Measurements from ENCODE around the gene SEC16A. TPM values are rescaled to one million over a fixed set of nuclear protein-coding genes. Genes with fewer than 3 reads are reported as not detected.

The SEC16A gene
- total RNA-seq, 1 donor from 2014 or later, result 20.8 TPM

DNA sequence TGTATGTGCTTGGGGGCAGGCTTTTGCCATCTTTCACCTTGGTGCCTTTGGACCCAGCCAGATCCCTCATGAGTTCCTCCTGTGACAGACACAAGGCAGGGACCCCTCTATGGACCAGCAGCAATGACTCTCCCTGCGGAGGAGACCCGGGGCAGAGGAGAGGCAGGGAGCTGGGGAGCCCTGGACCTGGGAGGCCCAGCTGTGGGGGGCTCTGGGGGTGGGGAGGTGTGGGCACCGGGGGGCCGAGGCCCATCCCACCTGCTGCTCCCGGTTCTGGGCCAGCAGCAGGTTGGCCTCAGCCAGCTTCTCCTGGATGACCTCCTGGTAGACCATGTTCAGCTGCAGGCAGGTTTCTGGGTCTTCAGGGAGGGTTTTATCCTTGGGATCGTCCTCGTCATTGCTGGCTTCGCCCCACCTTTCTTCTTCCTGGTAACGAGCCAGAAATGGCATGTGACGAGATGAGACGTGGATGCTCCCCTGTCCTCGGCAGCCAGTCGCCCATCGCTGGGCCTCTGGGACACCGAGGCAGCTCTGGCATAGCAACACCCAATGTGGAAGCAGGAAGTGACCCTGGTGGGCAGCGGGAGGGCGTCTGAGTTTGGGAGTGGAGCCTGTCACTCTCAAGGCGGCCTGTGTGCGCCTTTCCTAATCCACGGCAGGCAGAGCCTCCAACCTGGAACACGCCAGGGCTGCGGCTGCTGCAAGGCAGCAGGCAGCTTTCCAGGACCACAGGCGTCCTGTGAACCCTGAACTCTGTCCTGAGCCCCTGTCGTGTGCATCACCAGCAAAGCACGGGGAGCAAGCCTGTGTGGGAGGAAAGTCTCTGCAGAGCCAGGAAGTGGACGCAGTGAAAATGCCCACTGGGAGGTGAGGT is 87.3 kb downstream of the SEC16A start:
- no peak for DNase-seq

DNA sequence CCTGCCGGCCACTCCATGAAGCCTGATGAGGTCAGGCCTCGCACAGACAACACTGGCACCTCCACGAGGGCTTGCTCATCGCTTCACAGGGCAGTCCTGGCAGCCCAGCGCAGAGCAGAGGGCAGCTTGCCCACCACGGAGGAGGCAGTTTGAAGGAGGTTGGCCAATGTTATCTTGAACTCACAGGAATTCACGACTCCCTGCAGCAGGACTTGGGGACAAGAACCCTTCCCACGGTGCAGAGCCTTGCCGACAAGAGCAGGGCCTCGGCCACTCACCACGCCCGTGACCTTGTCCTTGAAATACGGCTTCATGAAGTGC is 87.9 kb downstream of the SEC16A start:
- DNase-seq, result no peak

DNA sequence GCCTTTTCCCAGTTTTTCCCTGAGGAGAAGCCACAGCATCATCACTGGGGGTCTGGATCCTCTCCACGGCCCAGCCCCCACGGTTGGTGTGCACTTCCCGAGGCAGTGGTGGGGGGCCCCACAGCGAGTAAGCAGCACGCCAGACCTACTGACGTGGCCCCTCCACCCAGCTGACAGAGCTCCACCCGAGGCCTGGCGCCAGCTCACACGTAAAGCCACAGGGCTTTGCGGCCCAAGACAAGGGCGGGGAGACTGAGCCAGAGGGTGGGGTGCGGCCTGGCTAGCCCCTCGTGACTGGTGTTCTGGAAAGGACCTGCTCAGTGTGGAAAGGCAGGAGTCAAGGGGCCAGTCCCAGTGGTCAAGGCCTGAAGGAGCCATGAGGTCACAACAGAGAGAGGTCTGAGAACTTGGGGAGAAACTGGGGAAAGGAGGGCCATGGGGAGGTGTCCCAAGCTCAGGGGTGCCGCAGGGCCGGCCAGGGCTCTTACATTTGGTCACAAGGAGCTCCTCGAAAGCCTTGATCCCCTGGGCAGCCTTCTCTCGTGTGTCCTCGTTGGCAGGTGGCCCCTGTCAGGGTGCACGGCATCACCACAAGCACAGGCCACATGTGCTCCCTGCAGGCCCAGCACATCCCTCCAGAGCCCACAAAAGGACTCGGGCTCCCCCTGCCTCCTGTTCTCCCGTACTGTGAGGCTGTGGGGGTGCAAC is 88.4 kb downstream of the SEC16A start:
- DNase-seq, result no peak

DNA sequence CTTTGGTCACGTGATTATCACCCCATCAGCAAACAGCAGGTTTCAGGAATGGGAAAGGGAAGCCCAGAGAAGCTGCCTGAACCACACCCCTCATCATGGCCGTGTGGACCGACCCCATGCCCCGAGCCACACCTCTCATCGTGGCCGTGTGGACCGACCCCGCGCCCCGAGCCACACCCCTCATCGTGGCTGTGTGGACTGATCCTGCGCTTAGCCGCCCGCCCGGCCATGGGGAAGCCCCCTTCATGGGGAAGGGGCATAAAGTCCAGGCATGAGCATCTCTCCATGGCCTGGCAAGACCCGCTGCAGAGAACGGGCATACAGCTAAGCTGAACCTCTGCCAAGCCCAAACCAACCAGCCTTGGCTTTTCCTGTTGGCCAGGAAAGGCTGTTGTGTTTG is 89.3 kb downstream of the SEC16A start:
- no peak for DNase-seq

DNA sequence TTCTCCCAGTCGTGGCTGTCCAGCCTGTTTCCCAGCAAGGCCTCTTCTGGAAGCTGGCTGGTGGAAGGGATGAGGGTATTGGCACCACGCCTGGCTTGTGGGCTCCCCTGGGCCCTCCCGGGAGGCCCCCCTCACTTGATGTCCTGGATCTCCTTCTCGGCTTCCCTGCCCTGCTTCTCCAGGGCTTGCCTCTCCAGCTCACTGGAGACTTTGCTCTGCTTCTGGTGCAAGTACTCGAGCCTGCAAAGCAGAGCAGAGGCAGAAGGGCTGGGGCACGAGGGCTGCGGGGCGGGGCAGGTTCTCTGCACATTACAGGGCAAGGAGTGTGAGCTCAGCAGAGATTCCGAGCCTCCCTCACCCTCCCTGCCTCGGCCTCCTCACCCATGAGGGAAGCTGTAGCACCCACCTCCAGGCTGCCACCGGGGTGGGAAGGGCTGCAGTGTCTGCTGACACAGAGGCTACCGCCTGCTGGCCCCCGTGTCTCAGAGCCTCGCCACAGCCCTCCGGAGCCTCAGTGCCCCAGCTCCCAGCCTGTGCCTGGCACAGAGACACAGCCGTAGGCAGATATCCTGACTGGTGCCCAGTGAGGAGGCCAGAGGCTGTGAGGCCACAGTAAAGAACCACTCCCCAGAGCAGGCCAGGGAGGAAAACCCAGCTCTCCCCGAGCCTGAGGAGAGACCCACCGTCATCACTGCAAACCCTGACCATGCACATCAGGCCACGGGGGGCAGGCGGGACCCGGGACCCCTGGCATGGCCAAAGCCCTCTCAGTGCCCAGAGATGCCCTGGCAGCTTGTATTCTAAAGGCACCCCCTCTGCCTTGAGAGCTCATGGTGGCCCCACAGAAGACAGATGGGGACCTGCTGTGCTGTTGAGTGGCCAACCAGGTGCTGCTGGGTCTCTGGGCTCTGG is 90.0 kb downstream of the SEC16A start:
- no peak for DNase-seq

DNA sequence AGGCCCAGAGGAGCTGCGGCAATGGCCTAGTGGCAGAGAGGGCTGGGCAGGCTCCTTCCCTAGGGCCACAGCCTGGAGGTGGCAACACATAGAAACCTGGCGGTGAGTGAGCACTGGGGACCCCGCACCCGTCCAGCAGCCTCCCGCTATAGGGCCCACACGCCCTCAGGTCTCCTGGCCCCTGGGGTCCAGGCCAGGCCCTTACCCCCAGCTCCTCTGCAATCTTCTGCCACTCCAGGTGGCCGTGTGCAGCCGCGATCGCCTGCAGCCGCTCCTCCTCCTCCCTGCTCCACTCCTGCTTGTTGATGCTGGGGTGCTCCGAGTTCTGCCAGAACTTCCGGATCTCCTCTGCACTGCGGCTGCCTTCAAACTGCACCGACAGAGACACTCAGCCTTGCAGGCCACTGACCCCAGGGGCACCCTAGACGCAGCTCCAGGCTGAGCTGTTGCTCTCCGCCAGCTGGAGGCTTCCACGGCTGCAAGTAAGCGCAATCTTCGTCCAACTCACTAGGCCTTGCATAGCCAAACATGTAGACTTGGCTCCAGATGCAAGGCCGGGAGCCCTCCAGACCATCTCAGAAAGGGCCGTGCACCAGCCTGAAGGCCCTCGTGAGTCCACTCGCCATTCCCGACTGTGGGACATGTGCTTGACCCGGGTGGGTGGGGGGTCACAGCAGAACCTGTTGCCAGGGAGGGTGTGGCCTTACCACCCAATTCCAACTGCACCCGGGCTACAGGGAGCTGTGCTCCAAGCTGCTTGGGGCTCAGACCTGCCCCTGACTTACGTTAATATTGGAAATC is 90.9 kb downstream of the SEC16A start:
- DNase-seq, result no peak

Other genes with a start within 250 kb of the SEC16A start
- gene QSOX2, start 237.2 kb downstream of the SEC16A start, total RNA-seq, result 9.0 and 20.1 TPM in 2 replicates
- not detected in 2 replicates for gene CCDC187, start 178.9 kb downstream of the SEC16A start, total RNA-seq
- gene GPSM1, start 155.5 kb downstream of the SEC16A start, total RNA-seq, result 27.2 and 37.1 TPM in 2 replicates
- gene DNLZ, start 119.3 kb downstream of the SEC16A start, total RNA-seq, result 15.4 and 34.5 TPM in 2 replicates
- gene CARD9, start 109.4 kb downstream of the SEC16A start, total RNA-seq, result 0.34 and 1.1 TPM in 2 replicates
- gene SNAPC4, start 82.9 kb downstream of the SEC16A start, total RNA-seq, result 10.2 and 12.6 TPM in 2 replicates
- 30.0 and 35.2 TPM in 2 replicates for gene ENTR1, start 72.4 kb downstream of the SEC16A start, total RNA-seq
- gene PMPCA, start 72.4 kb downstream of the SEC16A start, total RNA-seq, result 40.2 and 42.3 TPM in 2 replicates
- gene INPP5E, start 43.2 kb downstream of the SEC16A start, total RNA-seq, result 8.3 and 12.1 TPM in 2 replicates
- gene NOTCH1, start 63.0 kb upstream of the SEC16A start, total RNA-seq, result 157 and 319 TPM in 2 replicates
- gene EGFL7, start 179.9 kb upstream of the SEC16A start, total RNA-seq, result 571 and 768 TPM in 2 replicates
- gene AGPAT2, start 204.4 kb upstream of the SEC16A start, total RNA-seq, result 46.1 and 62.6 TPM in 2 replicates
- 172 and 238 TPM in 2 replicates for gene DIPK1B, start 229.5 kb upstream of the SEC16A start, total RNA-seq

Measured in dermis blood vessel endothelial cell (primary cell).